Measurements from ENCODE around the gene NEK5.

GRCh38 chr13:52085421-52085820, 43.5 kb downstream of the NEK5 start:
- no peak for TF ChIP-seq CTCF (IDR thresholded peaks at IDR 0.05)
- TF ChIP-seq POLR2AphosphoS5 (IDR thresholded peaks at IDR 0.05), result no peak
- no peak for TF ChIP-seq POLR2A (IDR thresholded peaks at IDR 0.05)
- TF ChIP-seq EP300 (IDR thresholded peaks at IDR 0.05), result no peak

Measured in stomach (tissue), 4 donors.